ENCODE data around the gene TRPM3.

TRPM3 gene

DNA sequence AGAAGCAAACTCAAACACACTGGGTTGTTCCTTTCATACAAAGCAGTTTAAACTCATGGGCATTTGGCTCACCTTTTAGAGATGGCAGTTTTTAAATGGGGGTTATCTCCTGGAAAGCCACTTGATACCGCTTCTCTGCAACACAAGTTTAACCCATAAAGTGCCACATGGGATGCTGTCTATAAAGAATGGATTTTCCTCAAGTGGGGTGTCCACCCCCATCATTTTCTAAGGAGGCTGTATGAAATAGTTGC, 528 bp upstream of the TRPM3 start:
- no peaks in the 10 kb centered on the region for H3K9me3 ChIP-seq (ENCODE audit: control insufficient read depth, insufficient read depth, low read depth, low read length)
- H3K27ac ChIP-seq (ENCODE audit: extremely low read depth, low read depth, low read length), result no peak overlapping the region
- POLR2A ChIA-PET, result no interaction called here
- no peaks in the 10 kb centered on the region for H3K36me3 ChIP-seq (ENCODE audit: control insufficient read depth in 2 of 2, insufficient read depth in 1 of 2, low read length in 2 of 2)
- H3K4me3 ChIP-seq (ENCODE audit: low read depth, low read length), result no peak overlapping the region
- TF ChIP-seq, protein P1, sequence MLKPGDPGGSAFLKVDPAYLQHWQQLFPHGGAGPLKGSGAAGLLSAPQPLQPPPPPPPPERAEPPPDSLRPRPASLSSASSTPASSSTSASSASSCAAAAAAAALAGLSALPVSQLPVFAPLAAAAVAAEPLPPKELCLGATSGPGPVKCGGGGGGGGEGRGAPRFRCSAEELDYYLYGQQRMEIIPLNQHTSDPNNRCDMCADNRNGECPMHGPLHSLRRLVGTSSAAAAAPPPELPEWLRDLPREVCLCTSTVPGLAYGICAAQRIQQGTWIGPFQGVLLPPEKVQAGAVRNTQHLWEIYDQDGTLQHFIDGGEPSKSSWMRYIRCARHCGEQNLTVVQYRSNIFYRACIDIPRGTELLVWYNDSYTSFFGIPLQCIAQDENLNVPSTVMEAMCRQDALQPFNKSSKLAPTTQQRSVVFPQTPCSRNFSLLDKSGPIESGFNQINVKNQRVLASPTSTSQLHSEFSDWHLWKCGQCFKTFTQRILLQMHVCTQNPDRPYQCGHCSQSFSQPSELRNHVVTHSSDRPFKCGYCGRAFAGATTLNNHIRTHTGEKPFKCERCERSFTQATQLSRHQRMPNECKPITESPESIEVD (tag by site-specific recombination; IDR thresholded peaks at IDR 0.05), result no peak
- CTCF ChIA-PET, result no interaction called here
- no peaks in the 10 kb centered on the region for H3K4me1 ChIP-seq (ENCODE audit: control insufficient read depth, insufficient read depth, low read length)

DNA sequence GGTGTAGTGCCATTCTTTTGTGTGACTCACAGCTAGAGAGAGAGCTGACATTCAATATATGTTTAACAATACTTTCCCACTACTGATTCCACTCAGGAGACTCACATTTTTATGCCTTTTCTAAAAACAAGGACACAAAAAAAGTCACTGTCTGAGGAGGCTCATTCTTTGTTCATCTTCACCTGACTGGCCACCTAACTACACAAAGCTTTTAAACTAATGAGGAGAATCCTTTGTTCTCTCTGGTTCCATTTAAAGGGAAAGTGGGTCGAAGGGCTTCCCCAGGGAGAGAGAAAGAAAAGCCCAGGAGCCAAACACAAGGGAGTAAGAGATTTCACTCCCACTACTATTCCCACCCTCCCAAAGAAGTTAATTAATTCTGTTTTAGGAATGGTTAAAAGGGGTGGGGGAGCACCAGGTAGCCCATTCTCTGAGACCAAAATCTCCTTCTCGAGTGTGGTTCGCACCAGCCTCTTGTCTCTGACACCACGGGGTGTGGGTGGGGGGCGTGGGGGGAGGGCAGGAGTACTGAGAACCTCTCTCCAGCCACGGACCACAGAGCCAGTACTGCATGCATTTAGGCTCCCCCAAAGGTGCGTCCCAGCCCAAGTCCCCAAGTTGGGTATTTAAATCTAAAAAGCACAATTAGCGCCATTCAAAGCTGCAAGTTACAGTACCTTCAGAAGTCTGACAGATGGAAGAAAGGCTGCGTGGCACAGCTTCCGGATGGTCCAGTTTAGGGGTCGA, 747 bp downstream of the TRPM3 start:
- no peak overlapping the region for H3K4me3 ChIP-seq (ENCODE audit: low read depth, low read length)
- H3K4me1 ChIP-seq (ENCODE audit: control insufficient read depth, insufficient read depth, low read length), result no peaks in the 10 kb centered on the region
- CTCF ChIA-PET, result interaction anchor here (0.6 kb wide), 2 partner anchors 129 to 146 kb away, joined by 3 read pairs; no protein-coding TSS in a partner anchor
- no peaks in the 10 kb centered on the region for H3K9me3 ChIP-seq (ENCODE audit: control insufficient read depth, insufficient read depth, low read depth, low read length)
- TF ChIP-seq ZNF404 (tag by site-specific recombination; IDR thresholded peaks at IDR 0.05) (no peak), KLF8 (tag by site-specific recombination; IDR thresholded peaks at IDR 0.05) (no peak), ZNF510 (tag by site-specific recombination; IDR thresholded peaks at IDR 0.05; ENCODE audit: insufficient replicate concordance) (no peak), MEIS1 (CRISPR knock-in tag; IDR thresholded peaks at IDR 0.05; ENCODE audit: borderline replicate concordance) (no peak), ZFP41 (tag by site-specific recombination; IDR thresholded peaks at IDR 0.05; ENCODE audit: borderline replicate concordance) (no peak), ZNF544 (tag by site-specific recombination; IDR thresholded peaks at IDR 0.05) (no peak), YY2 (tag by site-specific recombination; IDR thresholded peaks at IDR 0.05) (no peak), ZNF155 (tag by site-specific recombination; IDR thresholded peaks at IDR 0.05) (no peak), ZNF354C (tag by site-specific recombination; IDR thresholded peaks at IDR 0.05; ENCODE audit: borderline replicate concordance, low read depth) (no peak), ZNF548 (tag by site-specific recombination; IDR thresholded peaks at IDR 0.05) (no peak)
- TF ChIP-seq, protein P1 (tag by site-specific recombination; IDR thresholded peaks at IDR 0.05), result no peak
- H3K36me3 ChIP-seq (ENCODE audit: control insufficient read depth in 2 of 2, insufficient read depth in 1 of 2, low read length in 2 of 2), result no peaks in the 10 kb centered on the region
- POLR2A ChIA-PET, result no interaction called here
- H3K27ac ChIP-seq (ENCODE audit: extremely low read depth, low read depth, low read length), result no peak overlapping the region

DNA sequence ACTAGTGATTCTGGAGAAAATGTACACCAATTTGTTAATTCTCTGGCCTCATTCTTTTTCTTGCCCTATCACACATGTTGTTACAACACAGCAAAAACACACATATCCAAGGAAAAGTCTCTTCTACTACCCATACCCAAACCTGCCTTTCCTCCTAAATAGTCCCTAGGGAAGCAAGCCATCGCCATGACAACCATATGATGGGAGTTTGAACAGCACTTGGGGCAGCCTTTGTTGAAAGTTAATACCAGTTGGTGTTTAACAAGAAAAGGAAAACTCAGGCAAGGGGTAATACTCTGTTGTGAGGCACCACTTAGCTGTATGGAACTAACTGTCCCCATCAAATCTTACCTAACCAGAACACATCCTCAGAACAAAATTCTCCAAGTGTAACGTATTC, 1.7 kb downstream of the TRPM3 start:
- TF ChIP-seq, protein P2, sequence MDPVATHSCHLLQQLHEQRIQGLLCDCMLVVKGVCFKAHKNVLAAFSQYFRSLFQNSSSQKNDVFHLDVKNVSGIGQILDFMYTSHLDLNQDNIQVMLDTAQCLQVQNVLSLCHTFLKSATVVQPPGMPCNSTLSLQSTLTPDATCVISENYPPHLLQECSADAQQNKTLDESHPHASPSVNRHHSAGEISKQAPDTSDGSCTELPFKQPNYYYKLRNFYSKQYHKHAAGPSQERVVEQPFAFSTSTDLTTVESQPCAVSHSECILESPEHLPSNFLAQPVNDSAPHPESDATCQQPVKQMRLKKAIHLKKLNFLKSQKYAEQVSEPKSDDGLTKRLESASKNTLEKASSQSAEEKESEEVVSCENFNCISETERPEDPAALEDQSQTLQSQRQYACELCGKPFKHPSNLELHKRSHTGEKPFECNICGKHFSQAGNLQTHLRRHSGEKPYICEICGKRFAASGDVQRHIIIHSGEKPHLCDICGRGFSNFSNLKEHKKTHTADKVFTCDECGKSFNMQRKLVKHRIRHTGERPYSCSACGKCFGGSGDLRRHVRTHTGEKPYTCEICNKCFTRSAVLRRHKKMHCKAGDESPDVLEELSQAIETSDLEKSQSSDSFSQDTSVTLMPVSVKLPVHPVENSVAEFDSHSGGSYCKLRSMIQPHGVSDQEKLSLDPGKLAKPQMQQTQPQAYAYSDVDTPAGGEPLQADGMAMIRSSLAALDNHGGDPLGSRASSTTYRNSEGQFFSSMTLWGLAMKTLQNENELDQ (tag by site-specific recombination; IDR thresholded peaks at IDR 0.05; ENCODE audit: low read depth), result no peak
- Histone ChIP-seq H3K4me1 (ENCODE audit: control insufficient read depth, insufficient read depth, low read length) (no peaks in the 10 kb centered on the region), H3K36me3 (ENCODE audit: control insufficient read depth in 2 of 2, insufficient read depth in 1 of 2, low read length in 2 of 2) (no peaks in the 10 kb centered on the region), H3K4me3 (ENCODE audit: low read depth, low read length) (no peak overlapping the region), H3K9me3 (ENCODE audit: control insufficient read depth, insufficient read depth, low read depth, low read length) (no peaks in the 10 kb centered on the region), H3K27ac (ENCODE audit: extremely low read depth, low read depth, low read length) (no peak overlapping the region)
- CTCF ChIA-PET, result interaction anchor here (0.6 to 1.3 kb wide), 2 partner anchors 19 to 129 kb away, joined by 3 read pairs; no protein-coding TSS in a partner anchor
- POLR2A ChIA-PET, result interaction anchor here (0.6 kb wide), 1 partner anchor 11 kb away, joined by 3 read pairs; no protein-coding TSS in a partner anchor
